HG03095 (cell line): ENCODE results near the gene CCDC66.
A peak's percentile ranks its signal among the peaks of the same experiment; 100 is the strongest.
"Not testable (repeated sequence)": the region's sequence is repeated elsewhere in the genome, so short reads cannot be mapped to it uniquely, and the experiment has no call there.

Experiments
- ATAC-seq: cut with Tn5 transposase; IDR thresholded peaks from one replicate; pipeline ENCODE4 v1.9.1; 2021; ENCODE audit warnings: moderate library complexity; ENCODE audit not compliant: unreplicated experiment

The CCDC66 gene

GRCh38 chr3:56556908-56557830, at the start of gene CCDC66:
Gene CCDC66, plus strand, starts transcription at chr3:56557175. Its CDS starts 68 bp downstream, at chr3:56557243.
- peak; percentile 99 for ATAC-seq

- ATAC-seq = no peak
These were observed 37.3 kb upstream of the CCDC66 start for GRCh38 chr3:56519641-56520040.

GRCh38 chr3:56522374-56522773, 34.6 kb upstream of the CCDC66 start:
- ATAC-seq = no peak

- ATAC-seq = no peak
These were observed 31.7 kb upstream of the CCDC66 start for GRCh38 chr3:56525291-56525690.

GRCh38 chr3:56536735-56537134, 20.2 kb upstream of the CCDC66 start:
- no peak for ATAC-seq

GRCh38 chr3:56547486-56547885, 9.5 kb upstream of the CCDC66 start:
- no peak for ATAC-seq

- peak; percentile 18 for ATAC-seq
These were observed 826 bp downstream of the CCDC66 start for GRCh38 chr3:56557831-56558170.

- no peak for ATAC-seq
These were observed 16.5 kb downstream of the CCDC66 start for GRCh38 chr3:56573501-56573900.

- ATAC-seq = not testable (repeated sequence)
These were observed 25.0 kb downstream of the CCDC66 start for GRCh38 chr3:56581941-56582340.

- ATAC-seq = not testable (repeated sequence)
These were observed 27.3 kb downstream of the CCDC66 start for GRCh38 chr3:56584275-56584674.

GRCh38 chr3:56590814-56591213, 33.8 kb downstream of the CCDC66 start:
- no peak for ATAC-seq

GRCh38 chr3:56591262-56591661, 34.3 kb downstream of the CCDC66 start:
- ATAC-seq = no peak

GRCh38 chr3:56593455-56594158, 36.6 kb downstream of the CCDC66 start:
- no peak for ATAC-seq

- no peak for ATAC-seq
These were observed 39.2 kb downstream of the CCDC66 start for GRCh38 chr3:56595975-56596840.

GRCh38 chr3:56608479-56608878, 51.5 kb downstream of the CCDC66 start:
- not testable (repeated sequence) for ATAC-seq

GRCh38 chr3:56610669-56611335, 53.8 kb downstream of the CCDC66 start:
- no peak for ATAC-seq

- no peak for ATAC-seq
These were observed 54.4 kb downstream of the CCDC66 start for GRCh38 chr3:56611364-56611763.

GRCh38 chr3:56612146-56612545, 55.2 kb downstream of the CCDC66 start:
- no peak for ATAC-seq

GRCh38 chr3:56613016-56613415, 56.0 kb downstream of the CCDC66 start:
- no peak for ATAC-seq

GRCh38 chr3:56616478-56617006, 59.6 kb downstream of the CCDC66 start:
- no peak for ATAC-seq
